Astrocyte (in vitro differentiated cells and primary cell): ENCODE results near the gene ABCF1. TPM values are rescaled to one million over a fixed set of nuclear protein-coding genes. Genes with fewer than 3 reads are reported as not detected.

Experiments used
- DNase-seq: peaks from one replicate; pipeline ENCODE4 v3.0.0-alpha.2; 2010; ENCODE audit warnings: low read depth
- FAIRE-seq: peaks from 2 replicates; lab custom pipeline; 2011; peaks lifted over from hg19 to GRCh38; lab: Jason Lieb, UNC
- H2AFZ ChIP-seq: 2 replicates; pipeline ENCODE4 v1.6.0; 2012; ENCODE audit warnings: low read depth, low read length, inconsistent platforms
- H3K27ac ChIP-seq: 2 replicates; pipeline ENCODE4 v1.5.1; 2011; ENCODE audit warnings: low read depth, low read length, inconsistent platforms
- H3K27me3 ChIP-seq: 2 replicates; pipeline ENCODE4 v1.6.0; 2011; ENCODE audit warnings: low read length, inconsistent platforms; ENCODE audit not compliant: insufficient read depth
- H3K36me3 ChIP-seq: 2 replicates; pipeline ENCODE4 v1.5.1; 2011; ENCODE audit warnings: low read length, inconsistent platforms; ENCODE audit not compliant: insufficient read depth
- H3K4me1 ChIP-seq: 2 replicates; pipeline ENCODE4 v1.5.1; 2011; ENCODE audit warnings: low read length, inconsistent platforms; ENCODE audit not compliant: insufficient read depth
- H3K4me2 ChIP-seq: 2 replicates; pipeline ENCODE4 v1.6.0; 2012; ENCODE audit warnings: low read length, inconsistent platforms
- H3K4me3 ChIP-seq: 2 replicates; pipeline ENCODE4 v1.5.1; 2011; ENCODE audit warnings: low read depth, mild to moderate bottlenecking, low read length, inconsistent platforms; ENCODE audit not compliant: insufficient read depth
- H3K79me2 ChIP-seq: 2 replicates; pipeline ENCODE4 v1.6.0; 2012; ENCODE audit warnings: mild to moderate bottlenecking, low read length, inconsistent platforms; ENCODE audit not compliant: insufficient read depth
- H3K9ac ChIP-seq: 2 replicates; pipeline ENCODE4 v1.6.0; 2012; ENCODE audit warnings: mild to moderate bottlenecking, low read length, inconsistent platforms
- H3K9me3 ChIP-seq: 2 replicates; pipeline ENCODE4 v1.5.1; 2012; ENCODE audit warnings: low read depth, mild to moderate bottlenecking, low read length, inconsistent platforms; ENCODE audit not compliant: insufficient read depth
- H4K20me1 ChIP-seq: 2 replicates; pipeline ENCODE4 v1.6.0; 2012; ENCODE audit warnings: low read length, inconsistent platforms; ENCODE audit not compliant: insufficient read depth
- H3K27ac Mint-ChIP-seq: one replicate; pipeline ENCODE4 v1.8.0; 2021; ENCODE audit warnings: mild to moderate bottlenecking, mixed read lengths; ENCODE audit not compliant: unreplicated experiment
- H3K27me3 Mint-ChIP-seq: one replicate; pipeline ENCODE4 v1.8.0; 2021; ENCODE audit warnings: low read depth, mixed read lengths; ENCODE audit not compliant: unreplicated experiment
- H3K36me3 Mint-ChIP-seq: one replicate; pipeline ENCODE4 v1.8.0; 2021; ENCODE audit warnings: low read depth, mixed read lengths; ENCODE audit not compliant: unreplicated experiment
- H3K4me1 Mint-ChIP-seq: one replicate; pipeline ENCODE4 v1.8.0; 2021; ENCODE audit warnings: low read depth, mixed read lengths; ENCODE audit not compliant: unreplicated experiment
- H3K4me3 Mint-ChIP-seq: one replicate; pipeline ENCODE4 v1.8.0; 2021; ENCODE audit warnings: mild to moderate bottlenecking, moderate library complexity, mixed read lengths; ENCODE audit not compliant: unreplicated experiment
- H3K9me3 Mint-ChIP-seq: one replicate; pipeline ENCODE4 v1.8.0; 2021; ENCODE audit warnings: mild to moderate bottlenecking, mixed read lengths; ENCODE audit not compliant: unreplicated experiment
- EZH2 ChIP-seq: IDR thresholded peaks from 2 replicates; pipeline ENCODE4 v1.6.1; 2012; ENCODE audit warnings: mild to moderate bottlenecking, low read length, inconsistent platforms; ENCODE audit not compliant: insufficient read depth
- total RNA-seq: library from RNA; stranded (reverse); gene quantifications from 2 replicates; pipeline ENCODE4 v1.2.1, GENCODE V29; 2021
- TF ChIP-seq, protein P1 (sequence below): IDR thresholded peaks from 2 replicates; pipeline ENCODE4 v1.5.1; 2011; ENCODE audit warnings: low read depth, mild to moderate bottlenecking, inconsistent platforms, low read length, moderate library complexity; ENCODE audit not compliant: insufficient read depth

The ABCF1 gene
- total RNA-seq, 1 donor from 2014 or later, result 60.3 TPM

DNA sequence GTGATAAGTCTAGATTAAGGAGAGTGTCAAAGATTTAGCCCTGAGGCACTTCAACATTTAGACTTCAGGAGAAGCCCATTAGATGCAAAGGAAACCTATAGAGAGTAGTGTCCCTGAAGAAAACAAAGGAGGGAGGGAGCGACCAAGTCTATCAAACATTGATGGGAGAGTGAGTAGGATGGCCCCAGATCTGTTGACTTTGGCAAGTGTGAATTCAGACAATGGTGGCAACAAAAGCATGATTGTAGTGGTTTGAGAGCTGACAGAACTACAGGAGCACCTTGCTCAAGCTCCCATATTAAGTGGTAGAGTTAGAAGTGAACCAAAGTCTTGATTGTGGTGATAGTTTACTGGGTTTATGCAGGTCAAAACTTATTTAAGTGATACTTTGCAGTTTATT, 979 bp upstream of the ABCF1 start:
- peak overlapping the region; percentile 70 for H3K27ac Mint-ChIP-seq
- peak overlapping the region; percentile 98 for H2AFZ ChIP-seq
- H3K27me3 Mint-ChIP-seq, result no peaks in the 10 kb centered on the region
- FAIRE-seq (no peak), DNase-seq (no peak)
- peak overlapping the region; percentile 99 for H3K4me3 Mint-ChIP-seq
- TF ChIP-seq, protein P1, sequence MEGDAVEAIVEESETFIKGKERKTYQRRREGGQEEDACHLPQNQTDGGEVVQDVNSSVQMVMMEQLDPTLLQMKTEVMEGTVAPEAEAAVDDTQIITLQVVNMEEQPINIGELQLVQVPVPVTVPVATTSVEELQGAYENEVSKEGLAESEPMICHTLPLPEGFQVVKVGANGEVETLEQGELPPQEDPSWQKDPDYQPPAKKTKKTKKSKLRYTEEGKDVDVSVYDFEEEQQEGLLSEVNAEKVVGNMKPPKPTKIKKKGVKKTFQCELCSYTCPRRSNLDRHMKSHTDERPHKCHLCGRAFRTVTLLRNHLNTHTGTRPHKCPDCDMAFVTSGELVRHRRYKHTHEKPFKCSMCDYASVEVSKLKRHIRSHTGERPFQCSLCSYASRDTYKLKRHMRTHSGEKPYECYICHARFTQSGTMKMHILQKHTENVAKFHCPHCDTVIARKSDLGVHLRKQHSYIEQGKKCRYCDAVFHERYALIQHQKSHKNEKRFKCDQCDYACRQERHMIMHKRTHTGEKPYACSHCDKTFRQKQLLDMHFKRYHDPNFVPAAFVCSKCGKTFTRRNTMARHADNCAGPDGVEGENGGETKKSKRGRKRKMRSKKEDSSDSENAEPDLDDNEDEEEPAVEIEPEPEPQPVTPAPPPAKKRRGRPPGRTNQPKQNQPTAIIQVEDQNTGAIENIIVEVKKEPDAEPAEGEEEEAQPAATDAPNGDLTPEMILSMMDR, result no peak
- TF ChIP-seq EZH2, result no peak
- H3K79me2 ChIP-seq, result peaks cover 40% of the 10 kb centered on the region
- peak overlapping the region; percentile 91 for H3K4me3 ChIP-seq
- peaks cover 34% of the 10 kb centered on the region for H4K20me1 ChIP-seq
- H3K9ac ChIP-seq, result peak overlapping the region; percentile 95
- no peaks in the 10 kb centered on the region for H3K36me3 ChIP-seq
- no peaks in the 10 kb centered on the region for H3K9me3 Mint-ChIP-seq
- H3K9me3 ChIP-seq, result no peaks in the 10 kb centered on the region
- H3K27ac ChIP-seq, result no peak overlapping the region
- H3K27me3 ChIP-seq, result no peaks in the 10 kb centered on the region
- H3K4me1 ChIP-seq, result peaks cover 16% of the 10 kb centered on the region
- peaks cover 20% of the 10 kb centered on the region for H3K4me1 Mint-ChIP-seq
- peak overlapping the region; percentile 99 for H3K4me2 ChIP-seq
- no peaks in the 10 kb centered on the region for H3K36me3 Mint-ChIP-seq

DNA sequence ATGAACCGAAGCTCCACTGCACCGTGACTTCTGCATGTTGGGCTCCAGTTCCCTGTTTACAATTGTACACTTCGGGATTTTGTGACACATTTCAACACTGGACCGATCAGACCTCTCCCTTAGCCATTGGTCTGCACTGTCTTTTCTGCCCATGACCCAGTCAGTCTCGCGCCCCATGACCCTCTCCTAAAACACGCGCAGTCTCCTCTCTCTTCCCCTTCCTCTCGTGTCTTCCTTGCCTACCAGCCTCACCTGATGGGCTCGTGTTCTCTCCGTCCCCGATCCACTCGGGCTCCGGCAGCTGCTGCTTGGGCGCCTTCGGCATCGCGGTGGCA, 535 bp upstream of the ABCF1 start:
- Histone ChIP-seq H3K4me1 (peaks cover 16% of the 10 kb centered on the region), H2AFZ (peak overlapping the region; percentile 98), H3K27me3 (no peaks in the 10 kb centered on the region), H3K9me3 (no peaks in the 10 kb centered on the region), H4K20me1 (peaks cover 38% of the 10 kb centered on the region), H3K9ac (peak overlapping the region; percentile 95), H3K4me2 (peak overlapping the region; percentile 99), H3K27ac (peak overlapping the region; percentile 96), H3K4me3 (peak overlapping the region; percentile 91), H3K79me2 (peaks cover 44% of the 10 kb centered on the region), H3K36me3 (no peaks in the 10 kb centered on the region)
- H3K9me3 Mint-ChIP-seq, result no peaks in the 10 kb centered on the region
- no peak for TF ChIP-seq EZH2
- TF ChIP-seq, protein P1, result no peak
- FAIRE-seq (no peak), DNase-seq (no peak)
- H3K27ac Mint-ChIP-seq, result peak overlapping the region; percentile 80
- no peaks in the 10 kb centered on the region for H3K27me3 Mint-ChIP-seq
- H3K4me3 Mint-ChIP-seq, result peak overlapping the region; percentile 99
- peaks cover 20% of the 10 kb centered on the region for H3K4me1 Mint-ChIP-seq
- no peaks in the 10 kb centered on the region for H3K36me3 Mint-ChIP-seq

DNA sequence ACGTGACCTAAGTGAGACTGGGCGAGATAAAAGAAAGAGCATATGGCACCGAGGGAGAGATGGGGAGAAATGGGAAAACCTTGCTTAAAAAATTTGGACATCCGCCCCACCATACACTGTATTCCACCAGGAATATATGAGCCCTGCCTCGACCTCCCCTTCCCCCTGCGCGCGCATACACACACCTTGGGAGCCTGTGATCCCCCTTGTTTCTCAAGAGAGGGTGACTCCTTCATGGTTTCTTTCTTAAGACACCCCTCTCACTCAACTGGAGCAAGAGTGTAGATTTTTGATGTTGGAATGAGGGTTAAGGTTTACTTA, 480 bp downstream of the ABCF1 start:
- Histone ChIP-seq H3K27me3 (no peaks in the 10 kb centered on the region), H3K27ac (peak overlapping the region; percentile 96), H3K4me2 (peak overlapping the region; percentile 99), H3K36me3 (no peaks in the 10 kb centered on the region), H3K4me3 (peak overlapping the region; percentile 91), H2AFZ (peak overlapping the region; percentile 98), H3K4me1 (peaks cover 16% of the 10 kb centered on the region), H4K20me1 (peaks cover 44% of the 10 kb centered on the region), H3K9ac (peak overlapping the region; percentile 95), H3K79me2 (peaks cover 53% of the 10 kb centered on the region), H3K9me3 (no peaks in the 10 kb centered on the region)
- H3K4me1 Mint-ChIP-seq, result peaks cover 20% of the 10 kb centered on the region
- H3K27ac Mint-ChIP-seq, result peak overlapping the region; percentile 94
- no peaks in the 10 kb centered on the region for H3K36me3 Mint-ChIP-seq
- no peak for FAIRE-seq
- H3K4me3 Mint-ChIP-seq, result peak overlapping the region; percentile 99
- no peak for TF ChIP-seq EZH2
- TF ChIP-seq, protein P1, result no peak
- DNase-seq, result no peak
- no peaks in the 10 kb centered on the region for H3K27me3 Mint-ChIP-seq
- H3K9me3 Mint-ChIP-seq, result no peaks in the 10 kb centered on the region
